Cardiac fibroblast (primary cell): Measurements from ENCODE around the gene POLH.

ENCODE experiments used
- DNase-seq, 2 donors: peaks; one replicate each; pipeline versions ENCODE4 v3.0.0 to v3.0.0-alpha.2; 2010; ENCODE audit warnings: low read depth in 2 of 2
- H3K4me3 ChIP-seq, 2 donors: replicated peaks in 1 of 2; 1 replicate in 1 of 2; 2 replicates in 1 of 2; pipeline ENCODE4 v1.5.1; 2011; ENCODE audit warnings: low read depth in 2 of 2, low read length in 2 of 2, mild to moderate bottlenecking in 2 of 2, moderate library complexity in 1 of 2
- CTCF ChIP-seq: IDR thresholded peaks from one replicate; pipeline ENCODE4 v1.5.1; 2011; ENCODE audit warnings: low read depth, mild to moderate bottlenecking, low read length, inconsistent platforms

Gene POLH

GRCh38 chr6:43608310-43608763 is 32.4 kb downstream of the POLH start:
- no peak overlapping the region for H3K4me3 ChIP-seq
- TF ChIP-seq CTCF = peak; percentile 76
- DNase-seq = peak; percentile 91

DNA sequence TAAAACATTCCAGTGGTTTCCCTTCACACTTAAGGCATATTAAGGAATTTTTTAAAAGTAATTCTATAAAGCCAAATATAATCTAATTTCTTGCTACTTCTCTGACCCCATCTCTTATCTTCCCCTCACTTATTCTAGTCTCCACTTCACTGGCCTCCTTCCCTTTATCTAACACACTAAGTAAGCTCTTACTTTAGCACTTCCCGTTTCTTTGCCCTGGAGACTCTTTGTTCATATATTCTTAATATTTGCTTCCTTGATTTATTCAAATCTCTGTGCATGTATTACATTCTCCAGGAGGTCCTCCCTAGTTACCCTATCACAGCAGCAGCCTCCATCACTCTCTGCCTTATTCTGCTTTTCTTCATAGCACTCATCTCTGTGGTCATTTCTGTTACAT is 32.8 kb downstream of the POLH start:
- H3K4me3 ChIP-seq = no peak overlapping the region
- no peak for TF ChIP-seq CTCF

DNA sequence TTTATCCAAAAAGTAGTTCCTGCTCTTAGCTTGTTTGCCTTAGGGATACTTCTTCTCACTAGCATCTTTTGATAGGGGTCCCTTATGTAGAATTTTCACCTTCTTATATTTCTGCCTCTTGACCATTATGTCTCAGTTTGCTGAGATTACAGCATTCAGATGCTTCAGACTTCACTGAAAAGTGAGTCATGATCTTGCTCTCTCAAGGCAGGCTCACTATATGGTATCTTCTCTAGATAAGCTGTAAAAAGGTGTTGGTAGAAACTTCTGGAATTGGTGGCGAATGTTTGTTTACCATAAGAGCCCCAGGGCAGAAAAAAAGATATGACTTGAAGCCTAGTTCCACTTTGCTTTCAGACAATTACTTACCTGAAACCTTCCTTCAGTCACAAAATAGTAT is 33.4 kb downstream of the POLH start:
- H3K4me3 ChIP-seq = no peak overlapping the region
- TF ChIP-seq CTCF = no peak
- no peak for DNase-seq

More for the DNA sequence above, 32.8 kb downstream of the POLH start:
- DNase-seq = no peak

DNA sequence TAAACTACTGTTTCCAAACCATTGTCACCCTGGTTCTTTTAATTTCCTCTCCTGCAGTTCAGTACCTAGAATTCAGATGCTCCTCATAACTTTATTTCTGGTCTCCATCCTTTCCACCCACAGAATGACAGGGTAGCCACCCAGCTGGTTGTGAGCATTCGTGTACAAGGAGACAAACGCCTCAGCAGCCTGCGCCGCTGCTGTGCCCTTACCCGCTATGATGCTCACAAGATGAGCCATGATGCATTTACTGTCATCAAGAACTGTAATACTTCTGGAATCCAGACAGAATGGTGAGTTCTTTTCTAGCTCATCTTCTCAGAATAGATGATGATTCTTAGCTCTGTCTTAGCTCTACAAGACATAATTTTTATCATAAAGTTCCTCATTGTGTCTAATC is 34.4 kb downstream of the POLH start:
- TF ChIP-seq CTCF = no peak
- H3K4me3 ChIP-seq = no peak overlapping the region
- no peak for DNase-seq

DNA sequence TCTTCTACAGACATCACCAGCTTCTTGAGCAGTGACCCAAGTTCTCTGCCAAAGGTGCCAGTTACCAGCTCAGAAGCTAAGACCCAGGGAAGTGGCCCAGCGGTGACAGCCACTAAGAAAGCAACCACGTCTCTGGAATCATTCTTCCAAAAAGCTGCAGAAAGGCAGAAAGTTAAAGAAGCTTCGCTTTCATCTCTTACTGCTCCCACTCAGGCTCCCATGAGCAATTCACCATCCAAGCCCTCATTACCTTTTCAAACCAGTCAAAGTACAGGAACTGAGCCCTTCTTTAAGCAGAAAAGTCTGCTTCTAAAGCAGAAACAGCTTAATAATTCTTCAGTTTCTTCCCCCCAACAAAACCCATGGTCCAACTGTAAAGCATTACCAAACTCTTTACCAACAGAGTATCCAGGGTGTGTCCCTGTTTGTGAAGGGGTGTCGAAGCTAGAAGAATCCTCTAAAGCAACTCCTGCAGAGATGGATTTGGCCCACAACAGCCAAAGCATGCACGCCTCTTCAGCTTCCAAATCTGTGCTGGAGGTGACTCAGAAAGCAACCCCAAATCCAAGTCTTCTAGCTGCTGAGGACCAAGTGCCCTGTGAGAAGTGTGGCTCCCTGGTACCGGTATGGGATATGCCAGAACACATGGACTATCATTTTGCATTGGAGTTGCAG is 37.9 kb downstream of the POLH start:
- TF ChIP-seq CTCF = no peak
- H3K4me3 ChIP-seq = no peak overlapping the region
- no peak for DNase-seq

DNA sequence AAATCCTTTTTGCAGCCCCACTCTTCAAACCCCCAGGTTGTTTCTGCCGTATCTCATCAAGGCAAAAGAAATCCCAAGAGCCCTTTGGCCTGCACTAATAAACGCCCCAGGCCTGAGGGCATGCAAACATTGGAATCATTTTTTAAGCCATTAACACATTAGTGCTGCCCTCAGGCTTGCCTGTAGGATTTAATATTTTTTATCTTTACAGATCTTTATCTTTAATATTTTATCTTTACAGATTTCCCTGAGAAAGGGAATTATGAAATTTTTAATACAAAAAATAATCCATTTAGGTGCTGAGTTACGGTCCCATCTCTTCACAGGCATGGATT is 38.4 kb downstream of the POLH start:
- TF ChIP-seq CTCF = no peak
- DNase-seq = no peak
- no peak overlapping the region for H3K4me3 ChIP-seq
